WTC11 (cell line): Measurements from ENCODE around the gene GLI1.

ENCODE experiments used
- CTCF ChIP-seq: fragments of 200-600 bp; IDR thresholded peaks from 2 replicates; pipeline ENCODE4 v1.8.0; 2022; ENCODE audit warnings: antibody characterized with exemption
- MLX ChIP-seq: sonication (generic); formaldehyde crosslinking; IDR thresholded peaks from 2 replicates; pipeline ENCODE4 v1.8.1; 2023; ENCODE audit warnings: mild to moderate bottlenecking, missing genetic modification reagents, moderate library complexity

DNA sequence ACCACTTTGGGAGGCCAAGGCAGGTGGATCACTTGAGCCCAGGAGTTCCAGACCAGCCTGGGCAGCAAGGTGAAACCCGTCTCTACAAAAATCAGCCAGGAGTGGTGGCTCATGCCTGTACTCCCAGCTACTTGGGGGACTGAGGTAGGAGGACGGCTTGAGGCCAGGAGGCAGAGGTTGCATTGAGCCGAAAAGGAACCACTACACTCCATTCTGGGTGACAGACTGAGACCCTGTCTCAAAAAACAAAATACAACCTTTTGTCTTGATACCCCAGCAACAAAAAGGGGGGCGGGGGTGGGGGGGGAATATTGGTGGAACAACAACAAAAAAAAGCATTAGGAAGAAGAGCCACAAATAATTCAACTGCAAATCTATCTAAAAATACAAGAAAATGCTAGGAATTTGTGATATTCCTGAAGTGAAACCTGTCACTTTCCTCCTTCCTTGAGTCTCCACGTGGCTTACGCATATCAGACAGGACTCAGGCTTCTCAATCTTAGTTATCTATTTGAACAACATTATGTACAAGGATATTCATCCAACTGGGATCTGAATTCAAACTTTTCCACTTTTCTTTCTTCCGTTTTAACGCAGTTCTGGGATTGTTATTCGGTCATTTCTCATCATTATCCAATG, 30.0 kb upstream of the GLI1 start:
- TF ChIP-seq CTCF (no peak), MLX (CRISPR knock-in tag) (no peak)
